Right renal cortex interstitium (tissue), 3 donors: Measurements from ENCODE around the gene FIBP. TPM values are rescaled to one million over a fixed set of nuclear protein-coding genes. Genes with fewer than 3 reads are reported as not detected.

Experiments
- DNase-seq, 3 donors: peaks; one replicate each; pipeline ENCODE4 v3.0.0-alpha.2; 2013; ENCODE audit warnings: low read depth in 3 of 3, low spot score in 2 of 3
- polyA plus RNA-seq, 3 donors: library from polyadenylated mRNA; unstranded; fragments of 120-200 nt; gene quantifications; one replicate each; pipeline ENCODE4 v1.2.1, GENCODE V29; 2013; ENCODE audit not compliant: insufficient read length in 3 of 3

The FIBP gene
- polyA plus RNA-seq, 3 donors: 90.0 to 97.3 (median 94.2) TPM

- DNase-seq: peak; percentile 90 to 93 (median 92)
Observed at GRCh38 chr11:65860278-65861164, 27.8 kb downstream of the FIBP start, which contains the start of gene MUS81. MUS81 (plus strand) TSS chr11:65860433; CDS start chr11:65860754, 321 bp downstream.

- no peak for DNase-seq
Observed at GRCh38 chr11:65859812-65860277, 28.4 kb downstream of the FIBP start.

DNA sequence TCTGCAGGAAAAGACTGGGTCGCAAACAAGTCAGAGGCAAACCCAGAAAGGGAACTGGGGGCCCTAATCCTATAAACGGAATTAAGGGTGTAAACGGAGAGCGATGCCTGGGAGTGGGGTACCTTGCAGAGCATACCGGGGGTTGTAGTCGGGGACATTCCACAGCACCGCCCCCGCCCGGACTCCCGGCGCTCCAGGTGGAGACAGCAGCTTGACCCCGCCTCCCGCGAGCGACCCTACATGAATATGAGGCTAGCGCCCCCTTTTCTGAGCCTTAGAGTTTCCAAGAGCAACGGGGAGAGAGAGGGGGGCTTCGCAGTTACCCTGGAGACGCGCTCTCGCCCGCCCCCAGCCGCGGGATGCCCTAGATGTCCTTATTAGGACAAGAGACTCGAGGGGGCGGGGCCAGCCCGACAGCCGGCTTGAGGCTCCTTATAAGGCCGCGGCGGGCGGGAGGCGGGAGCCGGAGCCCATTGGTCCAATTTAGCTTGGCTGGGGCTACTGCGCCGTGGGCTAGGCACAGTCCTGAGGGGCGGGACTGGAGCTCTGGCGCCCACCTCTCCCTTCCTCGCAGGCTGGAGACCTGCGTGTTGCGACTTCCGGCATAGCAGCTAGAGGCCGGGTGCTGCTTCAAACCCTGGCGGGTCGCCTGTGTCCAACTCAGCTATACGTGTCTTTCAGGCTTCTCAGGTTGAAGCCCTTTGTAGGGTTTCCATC, 29.0 kb downstream of the FIBP start:
- peak; percentile 88 to 96 (median 95) for DNase-seq

GRCh38 chr11:65858681-65859087, 29.6 kb downstream of the FIBP start:
- DNase-seq: no peak

DNA sequence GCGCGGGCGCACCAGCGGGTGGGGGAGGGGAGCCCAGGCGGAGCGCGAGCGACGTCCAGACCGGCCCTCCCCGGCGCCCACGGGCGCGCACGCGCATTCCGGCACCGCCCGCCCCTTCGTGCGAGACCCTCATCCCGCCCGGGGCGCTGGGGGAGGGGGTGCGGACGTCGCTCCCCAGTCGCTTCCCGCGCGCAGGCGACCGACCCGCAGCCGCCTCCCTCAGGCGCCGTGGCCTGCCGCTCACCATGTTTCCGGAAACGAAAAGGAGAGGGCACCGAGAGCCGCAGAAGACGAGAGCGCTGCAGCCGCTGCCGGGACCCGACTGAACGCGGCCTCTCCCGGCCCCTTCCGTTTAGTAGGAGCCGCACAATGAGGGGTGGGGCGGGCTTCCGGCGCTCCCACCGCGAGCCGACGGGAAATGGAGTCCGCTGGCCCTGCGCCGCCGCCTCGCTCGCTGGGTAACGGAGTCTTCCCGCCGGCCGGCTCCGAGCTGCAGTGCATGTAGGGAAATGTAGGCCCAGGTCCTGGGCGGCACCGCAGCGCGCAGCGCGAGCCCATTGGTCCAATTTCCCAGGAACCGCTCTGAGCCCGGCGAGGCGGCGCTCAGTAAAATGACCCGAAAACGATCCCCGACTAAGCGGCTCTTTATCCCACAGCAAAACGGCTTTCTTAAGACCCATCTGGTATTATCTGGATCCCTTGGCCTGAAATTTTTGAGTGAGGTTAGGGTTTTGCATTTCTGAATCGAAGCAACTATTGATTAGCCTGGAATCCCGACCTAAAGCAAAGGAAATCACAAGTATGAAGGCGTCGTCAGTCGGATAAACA, 30.2 kb downstream of the FIBP start, which contains the start of gene CFL1:
Gene CFL1, minus strand, starts transcription at position 328 of the 828 bp plus-strand sequence. Its CDS starts 81 bp downstream, at position 247.
- peak; percentile 86 to 92 (median 90) for DNase-seq

DNA sequence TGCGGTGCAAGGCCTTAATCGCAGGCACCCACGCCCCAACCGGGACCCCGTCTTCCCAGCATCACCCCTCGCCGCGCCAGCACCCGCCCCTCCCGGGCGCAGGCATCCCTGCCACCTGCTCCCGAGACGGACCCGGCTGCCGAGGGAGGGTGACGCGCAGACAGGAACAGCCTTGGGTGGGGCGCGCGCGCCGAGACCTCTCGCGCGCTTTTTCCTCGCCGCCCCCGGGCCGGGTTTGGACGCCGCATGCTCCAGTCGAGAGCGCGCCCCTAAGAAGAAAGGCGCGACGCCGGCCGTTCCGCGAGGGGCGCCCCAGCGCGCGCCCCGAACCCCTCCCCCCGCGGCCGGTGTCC, 30.8 kb downstream of the FIBP start:
- DNase-seq: no peak

DNA sequence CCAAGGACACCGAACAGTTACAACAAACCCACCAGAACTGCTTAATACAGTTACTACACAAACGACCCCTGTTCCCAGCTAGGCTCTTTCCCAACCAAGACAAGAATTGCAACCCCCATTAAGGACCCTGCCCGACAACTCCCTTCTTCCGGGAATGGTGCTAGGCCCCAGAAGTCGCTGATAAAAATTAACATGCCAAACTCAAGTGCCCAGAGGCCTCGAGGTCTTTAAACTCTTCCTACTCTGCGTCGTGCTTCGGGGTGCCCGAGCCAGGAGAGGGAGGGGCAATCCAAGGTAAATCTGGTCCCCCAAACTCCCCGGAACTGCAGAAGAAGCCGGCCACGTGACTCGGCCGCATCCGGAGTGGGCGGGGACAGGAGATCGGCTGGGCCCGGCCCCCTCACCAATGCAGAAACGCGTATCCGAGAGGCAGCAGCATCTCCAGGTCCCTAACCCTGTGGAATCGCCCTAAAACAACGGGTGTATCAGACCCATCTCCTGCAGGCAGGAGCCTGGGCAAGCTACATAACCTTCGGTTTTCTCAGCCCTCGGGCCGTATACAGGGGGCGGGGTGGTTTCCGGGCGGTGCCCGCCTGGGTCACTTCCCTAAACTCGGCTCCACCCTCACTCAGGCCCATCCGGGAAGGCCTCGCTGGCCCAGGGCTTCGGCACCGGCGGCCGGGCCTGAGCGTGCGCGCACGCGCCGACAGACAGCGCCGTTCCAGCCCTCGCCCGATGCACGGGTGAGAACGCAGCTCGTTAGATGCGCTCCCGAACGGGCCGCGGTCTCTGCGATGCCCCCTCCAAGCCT, 31.4 kb downstream of the FIBP start:
- no peak for DNase-seq

GRCh38 chr11:65855927-65856363, 32.3 kb downstream of the FIBP start:
- DNase-seq: no peak

DNA sequence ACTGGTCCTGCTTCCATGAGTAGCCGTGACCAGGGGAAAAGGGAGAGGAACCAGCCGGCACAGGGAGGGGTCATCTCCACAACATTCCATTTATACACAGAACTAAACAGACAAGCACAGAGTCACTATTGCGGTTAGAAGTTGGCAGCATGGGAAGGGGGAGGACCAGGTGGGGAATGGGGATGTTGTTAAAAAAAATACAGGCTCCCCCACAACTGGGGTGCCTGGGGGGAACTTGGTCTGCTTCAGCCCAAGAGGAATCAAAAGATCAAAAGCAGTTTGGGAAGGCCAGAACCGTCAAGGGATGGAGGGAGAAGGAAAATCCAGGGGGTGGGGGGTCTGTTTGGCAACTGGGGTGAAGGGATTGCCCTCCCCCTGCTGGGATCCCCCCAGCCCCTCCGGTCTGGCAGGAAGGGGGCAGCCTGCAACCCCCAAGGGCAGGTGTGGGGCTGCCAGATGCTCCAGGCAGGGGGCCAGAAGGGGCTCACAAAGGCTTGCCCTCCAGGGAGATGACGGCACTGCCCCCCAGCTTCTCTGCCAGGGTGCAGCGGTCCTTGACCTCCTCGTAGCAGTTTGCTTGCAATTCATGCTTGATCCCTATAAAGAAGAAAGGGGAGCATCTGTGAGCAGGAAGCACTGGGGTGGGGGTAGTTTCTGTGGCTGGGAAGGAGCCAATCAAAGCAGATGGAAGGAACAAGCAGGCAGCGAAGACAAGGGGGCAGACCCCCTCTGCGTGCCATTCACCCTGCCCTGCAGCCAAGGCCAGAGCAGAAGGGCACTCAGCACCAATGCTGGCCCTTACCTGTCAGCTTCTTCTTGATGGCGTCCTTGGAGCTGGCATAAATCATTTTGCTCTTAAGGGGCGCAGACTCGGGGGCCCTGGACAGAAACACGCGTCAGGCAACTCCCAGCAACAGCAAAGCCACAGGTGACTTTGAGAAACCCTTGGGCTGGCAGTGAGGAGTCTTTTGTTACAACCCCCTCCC, 33.1 kb downstream of the FIBP start:
- no peak for DNase-seq

DNA sequence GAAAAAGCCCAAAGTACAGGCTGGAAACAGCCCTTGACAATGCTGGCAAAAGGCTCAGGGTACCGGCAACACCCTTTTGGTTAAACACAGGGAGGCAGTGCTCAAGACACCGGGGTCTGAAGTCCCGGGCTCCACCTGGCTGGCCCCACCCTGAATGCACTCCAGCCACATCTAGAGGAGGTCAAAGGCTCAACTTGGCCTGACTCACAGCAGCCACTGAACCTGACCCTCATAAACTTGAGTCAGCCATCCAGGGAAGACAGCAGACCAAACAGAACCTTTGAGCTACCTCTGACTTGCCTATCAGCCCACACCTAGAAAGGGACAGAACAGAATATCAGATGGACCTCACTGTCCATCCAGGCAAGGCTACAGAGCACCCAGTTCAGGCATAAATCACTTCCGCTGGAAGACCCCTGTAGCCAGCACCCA, 34.1 kb downstream of the FIBP start:
- no peak for DNase-seq

DNA sequence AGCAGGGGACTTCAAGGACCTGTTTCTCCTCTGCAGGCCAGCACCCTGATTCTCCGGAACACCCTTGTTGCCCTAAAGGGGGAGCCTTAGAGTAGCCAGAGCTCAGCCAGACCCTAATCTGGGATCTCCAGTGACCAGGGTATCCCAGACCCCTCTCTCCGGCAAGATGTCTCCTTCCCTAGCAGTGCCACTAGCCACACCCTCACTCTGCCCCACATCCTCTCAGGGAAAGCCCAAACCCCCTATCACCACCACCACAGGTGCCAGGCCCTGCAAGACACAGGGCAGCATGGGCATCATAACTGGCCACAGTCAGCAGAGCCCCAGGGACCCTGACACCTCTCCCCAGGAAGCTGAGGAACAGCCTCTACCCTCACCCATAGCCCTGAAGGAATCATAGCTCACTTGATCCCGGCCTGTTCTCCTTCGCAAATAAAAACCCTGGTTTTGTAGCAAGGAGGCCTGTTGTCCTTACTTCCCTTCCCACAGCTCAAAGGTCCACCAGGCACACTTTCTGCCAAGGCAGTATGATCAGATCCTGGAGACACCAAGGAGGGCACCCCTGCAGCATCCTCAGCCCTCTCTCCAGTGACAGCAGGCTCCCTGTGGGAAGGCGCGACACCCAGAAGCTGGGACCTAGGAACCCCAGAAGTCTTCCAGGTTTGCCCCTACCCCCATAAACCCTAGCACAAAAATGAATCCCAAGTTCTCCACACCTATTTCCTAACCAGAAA, 34.9 kb downstream of the FIBP start:
- no peak for DNase-seq

GRCh38 chr11:65852508-65853245, 35.6 kb downstream of the FIBP start:
- no peak for DNase-seq

GRCh38 chr11:65851811-65852507, 36.3 kb downstream of the FIBP start:
- DNase-seq: no peak

GRCh38 chr11:65851083-65851579, 37.1 kb downstream of the FIBP start:
- DNase-seq: no peak

DNA sequence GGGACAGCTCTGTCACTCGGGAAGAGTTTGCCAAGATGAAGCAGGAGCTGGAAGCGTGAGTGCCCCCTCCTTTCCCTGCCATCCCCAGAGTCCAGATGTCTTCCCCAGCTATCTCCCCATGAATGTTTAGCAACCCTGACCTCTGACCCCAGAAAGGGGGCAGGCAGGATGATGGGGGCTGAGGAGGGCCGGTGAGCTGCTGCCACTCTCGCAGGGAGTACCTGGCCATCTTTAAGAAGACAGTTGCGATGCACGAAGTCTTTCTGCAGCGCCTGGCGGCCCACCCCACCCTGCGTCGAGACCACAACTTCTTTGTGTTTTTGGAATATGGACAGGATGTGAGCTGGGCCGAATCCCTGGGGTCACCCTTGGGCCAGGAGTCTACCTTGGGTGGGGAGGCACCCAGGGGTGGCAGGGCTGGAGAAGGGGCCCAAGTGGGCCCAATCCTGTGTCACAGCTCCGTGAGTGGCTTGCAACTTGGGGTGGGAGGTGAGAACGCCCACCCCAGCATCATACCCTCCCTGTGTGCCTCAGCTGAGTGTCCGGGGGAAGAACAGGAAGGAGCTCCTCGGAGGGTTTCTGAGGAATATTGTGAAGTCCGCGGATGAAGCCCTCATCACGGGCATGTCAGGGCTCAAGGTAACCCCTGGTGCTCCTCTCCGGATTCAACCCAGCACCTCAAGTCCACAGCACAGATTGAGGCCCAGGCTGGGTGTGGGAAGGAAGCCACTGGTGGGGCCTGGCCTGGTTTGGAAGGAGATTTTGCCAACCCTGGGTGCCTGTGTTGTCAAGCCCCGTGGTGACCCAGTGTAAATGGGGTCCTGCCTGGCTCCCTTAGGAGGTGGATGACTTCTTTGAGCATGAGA, 37.8 kb downstream of the FIBP start:
- no peak for DNase-seq
